MCF 10A (cell line): ENCODE data around the gene FNDC1. TPM values are rescaled to one million over a fixed set of nuclear protein-coding genes. Genes with fewer than 3 reads are reported as not detected.

Source experiments
- BruUV-seq: library from RNA; stranded (reverse); fragments of 400-500 nt; replicated peaks from 2 replicates; lab custom pipeline; 2021; lab: Mats Ljungman, UMichigan
- CTCF ChIA-PET: fragments of 300-600 bp; sonication (Branson Sonifier 250); formaldehyde crosslinking; extraction: SDS; loops from one replicate; lab custom pipeline; 2021; ENCODE audit warnings: antibody characterized with exemption, inconsistent platforms; lab: Yijun Ruan, JAX
- POLR2A ChIA-PET: fragments of 300-600, 350-650 bp; sonication (Branson Sonifier 250); formaldehyde crosslinking; extraction: SDS; loops from one replicate; lab custom pipeline; 2020; ENCODE audit warnings: antibody characterized with exemption, inconsistent platforms; lab: Yijun Ruan, JAX
- DNase-seq: peaks from one replicate; pipeline ENCODE4 v3.0.0-alpha.2; 2018; ENCODE audit not compliant: unreplicated experiment
- H3K27ac Mint-ChIP-seq: one replicate; pipeline ENCODE4 v1.8.0; 2022; ENCODE audit warnings: mild to moderate bottlenecking, low read depth, mixed read lengths; ENCODE audit not compliant: unreplicated experiment
- H3K27me3 Mint-ChIP-seq: one replicate; pipeline ENCODE4 v1.8.0; 2022; ENCODE audit warnings: mixed read lengths; ENCODE audit not compliant: insufficient read depth, unreplicated experiment
- H3K36me3 Mint-ChIP-seq: one replicate; pipeline ENCODE4 v1.8.0; 2022; ENCODE audit warnings: mild to moderate bottlenecking, moderate library complexity, mixed read lengths; ENCODE audit not compliant: insufficient read depth, unreplicated experiment
- H3K4me1 Mint-ChIP-seq: one replicate; pipeline ENCODE4 v1.8.0; 2022; ENCODE audit warnings: mixed read lengths; ENCODE audit not compliant: insufficient read depth, unreplicated experiment
- H3K4me3 Mint-ChIP-seq: one replicate; pipeline ENCODE4 v1.8.0; 2022; ENCODE audit warnings: mild to moderate bottlenecking, moderate library complexity, mixed read lengths; ENCODE audit not compliant: unreplicated experiment
- H3K9me3 Mint-ChIP-seq: one replicate; pipeline ENCODE4 v1.8.0; 2022; ENCODE audit warnings: mixed read lengths; ENCODE audit not compliant: unreplicated experiment
- intact Hi-C: fragments of 100-400 bp; cut with micrococcal nuclease; formaldehyde crosslinking; loops from 2 replicates; pipeline ENCODE4 v1.14.1; 2022
- total RNA-seq: library from RNA; stranded (reverse); gene quantifications from 2 replicates; pipeline ENCODE4 v1.2.3, GENCODE V29; 2022
- TF ChIP-seq, protein P1 (sequence below): fragments of 200-600 bp; IDR thresholded peaks from one replicate; pipeline ENCODE4 v1.8.0; 2022; ENCODE audit warnings: antibody characterized with exemption, mild to moderate bottlenecking; ENCODE audit not compliant: unreplicated experiment

Gene FNDC1
- total RNA-seq, 1 experiment from 2014 or later, result not detected

DNA sequence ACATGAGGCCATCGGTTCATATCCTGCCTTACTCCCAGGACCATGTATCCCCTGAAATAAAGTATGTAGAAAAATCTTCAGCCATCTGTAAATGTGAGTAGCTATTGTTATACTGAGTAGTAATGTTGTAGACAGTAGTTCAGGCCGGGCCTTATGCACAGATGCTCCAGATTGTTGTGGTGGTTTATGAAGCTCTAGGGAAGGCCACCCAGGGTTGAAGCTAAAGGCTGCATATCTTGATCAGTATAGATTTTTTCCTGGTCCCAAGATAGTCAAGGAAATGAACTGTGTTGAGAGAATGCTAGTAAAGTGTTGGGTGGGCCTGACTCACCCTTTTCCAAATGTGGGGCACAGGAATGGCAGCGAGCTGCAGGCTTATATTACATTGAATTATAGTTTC is 81.4 kb downstream of the FNDC1 start:
- Mint-ChIP-seq H3K27ac (no peak overlapping the region), H3K27me3 (no peaks in the 10 kb centered on the region), H3K4me1 (peaks cover 6% of the 10 kb centered on the region), H3K4me3 (no peak overlapping the region), H3K36me3 (no peaks in the 10 kb centered on the region), H3K9me3 (no peaks in the 10 kb centered on the region)
- no TSS peak for BruUV-seq
- intact Hi-C loops, result loop anchor here (5.0 to 10.0 kb wide), 2 partner anchors 78 to 214 kb away; no protein-coding TSS in a partner anchor
- no peak for DNase-seq
- TF ChIP-seq, protein P1, sequence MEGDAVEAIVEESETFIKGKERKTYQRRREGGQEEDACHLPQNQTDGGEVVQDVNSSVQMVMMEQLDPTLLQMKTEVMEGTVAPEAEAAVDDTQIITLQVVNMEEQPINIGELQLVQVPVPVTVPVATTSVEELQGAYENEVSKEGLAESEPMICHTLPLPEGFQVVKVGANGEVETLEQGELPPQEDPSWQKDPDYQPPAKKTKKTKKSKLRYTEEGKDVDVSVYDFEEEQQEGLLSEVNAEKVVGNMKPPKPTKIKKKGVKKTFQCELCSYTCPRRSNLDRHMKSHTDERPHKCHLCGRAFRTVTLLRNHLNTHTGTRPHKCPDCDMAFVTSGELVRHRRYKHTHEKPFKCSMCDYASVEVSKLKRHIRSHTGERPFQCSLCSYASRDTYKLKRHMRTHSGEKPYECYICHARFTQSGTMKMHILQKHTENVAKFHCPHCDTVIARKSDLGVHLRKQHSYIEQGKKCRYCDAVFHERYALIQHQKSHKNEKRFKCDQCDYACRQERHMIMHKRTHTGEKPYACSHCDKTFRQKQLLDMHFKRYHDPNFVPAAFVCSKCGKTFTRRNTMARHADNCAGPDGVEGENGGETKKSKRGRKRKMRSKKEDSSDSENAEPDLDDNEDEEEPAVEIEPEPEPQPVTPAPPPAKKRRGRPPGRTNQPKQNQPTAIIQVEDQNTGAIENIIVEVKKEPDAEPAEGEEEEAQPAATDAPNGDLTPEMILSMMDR, result no peak
- ChIA-PET POLR2A (no interaction called here), CTCF (interaction anchor here (0.5 to 4.5 kb wide), 9 partner anchors 8 to 953 kb away, joined by 3 to 35 read pairs (median 3); no protein-coding TSS in a partner anchor)

DNA sequence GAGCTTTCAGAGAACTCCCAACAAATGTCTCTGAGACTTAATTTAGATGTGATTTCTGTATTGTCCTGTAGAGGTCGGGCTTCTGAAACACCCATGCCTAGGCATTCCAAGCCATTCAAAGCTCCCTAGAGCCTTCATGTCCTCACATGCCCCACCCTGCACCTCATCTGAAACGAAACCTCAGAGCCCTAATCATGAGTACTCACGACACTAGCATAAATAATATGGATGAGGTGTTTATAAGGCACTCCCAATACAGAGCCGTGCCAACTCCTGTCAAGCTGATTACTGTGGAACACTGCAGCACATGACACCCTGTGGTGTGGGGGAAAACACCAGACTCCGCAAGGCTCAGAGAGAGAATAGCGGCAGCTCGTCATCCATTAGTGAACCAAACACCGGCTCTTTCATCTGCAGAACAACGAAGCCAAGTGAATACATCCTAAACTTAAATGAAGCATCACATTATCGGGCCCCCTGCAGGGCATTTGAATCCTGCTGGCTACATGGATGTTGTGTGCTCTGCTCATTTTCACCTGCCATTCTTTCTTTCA is 83.8 kb downstream of the FNDC1 start:
- ChIA-PET POLR2A (interaction anchor here (0.6 to 1.4 kb wide), 3 partner anchors 27 to 1630 kb away, joined by 3 to 4 read pairs (median 3); no protein-coding TSS in a partner anchor), CTCF (interaction anchor here (0.6 to 4.5 kb wide), 46 partner anchors 9 to 1832 kb away, joined by 3 to 35 read pairs (median 4); no protein-coding TSS in a partner anchor)
- no peak overlapping the region for H3K4me3 Mint-ChIP-seq
- peaks cover 6% of the 10 kb centered on the region for H3K4me1 Mint-ChIP-seq
- no peak overlapping the region for H3K27ac Mint-ChIP-seq
- intact Hi-C loops, result loop anchor here (1.0 to 10.0 kb wide), 4 partner anchors 81 to 402 kb away; no protein-coding TSS in a partner anchor
- DNase-seq, result peak; percentile 74
- no peaks in the 10 kb centered on the region for H3K27me3 Mint-ChIP-seq
- H3K9me3 Mint-ChIP-seq, result no peaks in the 10 kb centered on the region
- no TSS peak for BruUV-seq
- TF ChIP-seq, protein P1, result peak; percentile 49
- H3K36me3 Mint-ChIP-seq, result no peaks in the 10 kb centered on the region

DNA sequence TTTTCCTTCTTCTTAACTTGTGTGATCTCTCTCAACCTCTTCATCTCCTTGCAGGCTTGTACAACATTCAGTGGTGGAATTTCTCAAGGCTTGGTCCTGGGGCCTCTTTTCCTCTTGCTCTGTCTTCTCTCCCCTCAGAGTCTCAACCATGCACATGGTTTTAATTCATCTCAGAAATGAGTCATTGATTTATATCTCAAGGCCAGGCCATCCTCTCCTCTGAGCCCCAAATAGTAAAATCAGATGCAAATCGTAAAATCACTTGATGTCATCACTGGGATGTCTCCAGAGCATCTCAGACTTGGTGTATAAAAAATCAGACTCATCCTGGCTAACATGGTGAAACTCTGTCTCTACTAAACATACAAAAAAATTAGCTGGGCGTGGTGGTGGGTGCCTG is 85.0 kb downstream of the FNDC1 start:
- Mint-ChIP-seq H3K9me3 (no peaks in the 10 kb centered on the region), H3K4me1 (peaks cover 6% of the 10 kb centered on the region), H3K27ac (no peak overlapping the region), H3K4me3 (no peak overlapping the region), H3K36me3 (no peaks in the 10 kb centered on the region), H3K27me3 (no peaks in the 10 kb centered on the region)
- no peak for DNase-seq
- intact Hi-C loops, result loop anchor here (5.0 to 10.0 kb wide), 2 partner anchors 82 to 211 kb away; no protein-coding TSS in a partner anchor
- TF ChIP-seq, protein P1, result no peak
- ChIA-PET CTCF (interaction anchor here (0.8 to 2.7 kb wide), 6 partner anchors 8 to 282 kb away, joined by 3 to 27 read pairs (median 4); no protein-coding TSS in a partner anchor), POLR2A (no interaction called here)
- BruUV-seq, result no TSS peak

DNA sequence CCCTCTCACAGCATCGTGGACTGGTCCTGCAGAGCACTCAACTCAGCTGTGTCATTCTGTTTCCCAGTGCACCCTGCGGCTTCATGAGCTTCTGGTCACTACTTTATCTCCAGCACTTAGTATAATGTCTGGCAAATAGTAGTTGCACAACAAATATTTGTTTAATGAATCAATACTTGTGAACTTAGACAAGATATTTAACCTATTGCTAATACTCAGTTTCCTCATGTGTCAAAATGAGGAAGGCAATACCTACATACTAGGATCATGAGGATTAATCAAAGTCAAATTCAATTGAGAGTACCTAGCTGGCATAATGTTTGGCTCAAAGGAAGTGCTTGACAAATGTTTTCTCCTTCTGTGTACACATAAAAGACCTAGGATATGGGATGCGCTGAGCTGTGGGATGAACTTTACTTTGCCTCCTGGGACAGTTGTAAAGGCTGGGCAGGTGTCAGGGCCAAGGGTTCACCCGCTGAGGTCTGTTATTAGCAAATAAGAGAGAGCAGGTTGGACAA is 86.3 kb downstream of the FNDC1 start:
- ChIA-PET POLR2A (no interaction called here), CTCF (interaction anchor here (0.7 to 1.2 kb wide), 2 partner anchors 18 to 391 kb away, joined by 3 read pairs; no protein-coding TSS in a partner anchor)
- no peak for DNase-seq
- intact Hi-C loops, result loop anchor here (10.0 kb wide), 1 partner anchor 209 kb away; no protein-coding TSS in a partner anchor
- no peaks in the 10 kb centered on the region for H3K36me3 Mint-ChIP-seq
- no peaks in the 10 kb centered on the region for H3K9me3 Mint-ChIP-seq
- H3K4me1 Mint-ChIP-seq, result peaks cover 6% of the 10 kb centered on the region
- TF ChIP-seq, protein P1, result no peak
- BruUV-seq, result no TSS peak
- H3K27ac Mint-ChIP-seq, result no peak overlapping the region
- H3K4me3 Mint-ChIP-seq, result no peak overlapping the region
- H3K27me3 Mint-ChIP-seq, result no peaks in the 10 kb centered on the region
